Natural killer cell (primary cell): ENCODE measurements around the gene CLDN1. TPM values are rescaled to one million over a fixed set of nuclear protein-coding genes. Genes with fewer than 3 reads are reported as not detected.

Experiments
- ATAC-seq, 3 donors: fragments of 150-1000 bp in 2 of 3; fragments of 200-7000 bp in 1 of 3; cut with Tn5 transposase; 1 replicate in 1 of 3; 2 replicates in 2 of 3; pipeline ENCODE4 v1.10.0; 2021; ENCODE audit warnings: mild to moderate bottlenecking in 2 of 3, moderate library complexity in 2 of 3
- DNase-seq, 2 donors: peaks; one replicate each; pipeline versions ENCODE4 v3.0.0 to v3.0.0-alpha.2; 2013 to 2021; ENCODE audit warnings: mixed read lengths in 1 of 2
- H3K27ac ChIP-seq: one replicate; pipeline ENCODE4 v1.5.1; 2013; ENCODE audit warnings: mild to moderate bottlenecking, low read length
- H3K27me3 ChIP-seq: one replicate; pipeline ENCODE4 v1.6.1; 2013; ENCODE audit warnings: low read length; ENCODE audit not compliant: control insufficient read depth, insufficient read depth
- H3K36me3 ChIP-seq: one replicate; pipeline ENCODE4 v1.6.1; 2013; ENCODE audit warnings: low read length; ENCODE audit not compliant: control insufficient read depth, insufficient read depth
- H3K4me1 ChIP-seq: one replicate; pipeline ENCODE4 v1.6.1; 2013; ENCODE audit warnings: low read length; ENCODE audit not compliant: control insufficient read depth, insufficient read depth
- H3K4me3 ChIP-seq: one replicate; pipeline ENCODE4 v1.5.1; 2013; ENCODE audit warnings: low read length
- H3K9me3 ChIP-seq: one replicate; pipeline ENCODE4 v1.6.1; 2013; ENCODE audit warnings: low read length; ENCODE audit not compliant: control insufficient read depth, insufficient read depth
- H3K27ac Mint-ChIP-seq, 2 donors: one replicate each; pipeline ENCODE4 v1.8.0; 2022; ENCODE audit warnings: mild to moderate bottlenecking in 2 of 2, mixed read lengths in 2 of 2, moderate library complexity in 1 of 2
- H3K27me3 Mint-ChIP-seq, 2 donors: one replicate each; pipeline ENCODE4 v1.8.0; 2022; ENCODE audit warnings: low read depth in 2 of 2, mixed read lengths in 2 of 2
- H3K36me3 Mint-ChIP-seq: one replicate; pipeline ENCODE4 v1.8.0; 2022; ENCODE audit warnings: mixed read lengths
- H3K4me1 Mint-ChIP-seq, 2 donors: one replicate each; pipeline ENCODE4 v1.8.0; 2022; ENCODE audit warnings: mixed read lengths in 2 of 2
- H3K4me3 Mint-ChIP-seq: one replicate; pipeline ENCODE4 v1.8.0; 2022; ENCODE audit warnings: mild to moderate bottlenecking, moderate library complexity, mixed read lengths
- H3K9me3 Mint-ChIP-seq, 2 donors: one replicate each; pipeline ENCODE4 v1.8.0; 2022; ENCODE audit warnings: mixed read lengths in 2 of 2
- WGBS: methylation state at CpG from one replicate; pipeline ENCODE4 v1.1.7; 2013; ENCODE audit warnings: missing lambda C conversion rate; ENCODE audit not compliant: insufficient coverage; 5-methylcytosine and 5-hydroxymethylcytosine counted together
- intact Hi-C: fragments of 100-400 bp; cut with micrococcal nuclease; formaldehyde crosslinking; loops from one replicate; pipeline ENCODE4 v1.14.2; 2022
- total RNA-seq, 4 donors: library from RNA; stranded (reverse); fragments of 120-200 nt in 1 of 4; gene quantifications; one replicate each; pipeline versions ENCODE4 v1.2.3 to v1.2.4, GENCODE V29; 2013 to 2022
- TF ChIP-seq, protein P1 (sequence below): fragments of 200-600 bp; IDR thresholded peaks from one replicate; pipeline ENCODE4 v1.8.0; 2022; ENCODE audit warnings: antibody characterized with exemption

The CLDN1 gene
- total RNA-seq, 3 donors from 2014 or later (not counting 1 experiment from before 2014, with no cell fraction given), result not detected

DNA sequence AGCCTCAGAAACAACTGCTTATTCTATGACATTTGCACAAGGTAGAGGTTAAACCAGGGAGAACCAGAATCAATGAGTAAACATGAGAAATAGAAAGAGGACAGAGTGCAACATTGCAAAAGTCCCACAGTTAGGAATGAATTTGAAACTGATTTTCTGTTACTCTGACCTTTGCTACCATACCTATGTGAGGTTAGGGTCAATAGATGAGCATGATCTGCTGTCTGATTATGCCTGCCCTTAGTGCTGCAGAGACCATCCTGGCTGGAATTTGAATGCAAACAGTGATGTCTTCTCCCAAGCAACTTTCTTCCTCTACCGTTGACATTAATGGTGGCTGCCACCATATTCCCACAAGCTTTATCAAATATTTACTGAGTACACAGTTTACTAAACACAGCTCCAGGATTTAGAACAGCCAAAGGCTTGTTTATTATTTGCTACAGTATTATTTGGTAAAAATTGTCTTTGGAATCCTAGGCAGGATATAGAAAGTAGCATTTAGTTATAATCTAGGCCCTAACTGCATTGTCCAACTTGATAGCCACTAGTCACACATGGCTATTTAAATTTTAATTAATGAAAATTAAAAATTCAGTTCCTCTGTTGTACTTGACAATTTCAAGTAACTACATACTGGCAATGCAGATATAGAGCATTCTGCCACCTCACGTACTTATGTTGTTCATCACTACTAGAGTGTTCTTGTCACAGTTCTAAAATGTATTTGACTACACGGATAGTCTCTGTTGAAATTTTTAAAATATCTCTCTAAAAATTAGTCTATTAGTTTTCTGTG, 8.9 kb upstream of the CLDN1 start:
- intact Hi-C loops, result no loop called here
- WGBS, result 73% methylated on average over 2 of the region's 3 CpGs
- Mint-ChIP-seq H3K27me3 (peaks cover 0 to 4% of the 10 kb centered on the region in 2 donors), H3K4me3 (no peak overlapping the region), H3K36me3 (no peaks in the 10 kb centered on the region), H3K27ac (no peak overlapping the region), H3K9me3 (peaks cover 0 to 6% of the 10 kb centered on the region in 2 donors), H3K4me1 (no peaks in the 10 kb centered on the region)
- DNase-seq (no peak), ATAC-seq (no peak)
- H3K4me3 ChIP-seq, result no peak overlapping the region
- TF ChIP-seq, protein P1, sequence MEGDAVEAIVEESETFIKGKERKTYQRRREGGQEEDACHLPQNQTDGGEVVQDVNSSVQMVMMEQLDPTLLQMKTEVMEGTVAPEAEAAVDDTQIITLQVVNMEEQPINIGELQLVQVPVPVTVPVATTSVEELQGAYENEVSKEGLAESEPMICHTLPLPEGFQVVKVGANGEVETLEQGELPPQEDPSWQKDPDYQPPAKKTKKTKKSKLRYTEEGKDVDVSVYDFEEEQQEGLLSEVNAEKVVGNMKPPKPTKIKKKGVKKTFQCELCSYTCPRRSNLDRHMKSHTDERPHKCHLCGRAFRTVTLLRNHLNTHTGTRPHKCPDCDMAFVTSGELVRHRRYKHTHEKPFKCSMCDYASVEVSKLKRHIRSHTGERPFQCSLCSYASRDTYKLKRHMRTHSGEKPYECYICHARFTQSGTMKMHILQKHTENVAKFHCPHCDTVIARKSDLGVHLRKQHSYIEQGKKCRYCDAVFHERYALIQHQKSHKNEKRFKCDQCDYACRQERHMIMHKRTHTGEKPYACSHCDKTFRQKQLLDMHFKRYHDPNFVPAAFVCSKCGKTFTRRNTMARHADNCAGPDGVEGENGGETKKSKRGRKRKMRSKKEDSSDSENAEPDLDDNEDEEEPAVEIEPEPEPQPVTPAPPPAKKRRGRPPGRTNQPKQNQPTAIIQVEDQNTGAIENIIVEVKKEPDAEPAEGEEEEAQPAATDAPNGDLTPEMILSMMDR, result no peak
- no peaks in the 10 kb centered on the region for H3K4me1 ChIP-seq
- H3K36me3 ChIP-seq, result no peaks in the 10 kb centered on the region
- H3K27ac ChIP-seq, result no peak overlapping the region
- H3K27me3 ChIP-seq, result no peaks in the 10 kb centered on the region
- H3K9me3 ChIP-seq, result no peaks in the 10 kb centered on the region

DNA sequence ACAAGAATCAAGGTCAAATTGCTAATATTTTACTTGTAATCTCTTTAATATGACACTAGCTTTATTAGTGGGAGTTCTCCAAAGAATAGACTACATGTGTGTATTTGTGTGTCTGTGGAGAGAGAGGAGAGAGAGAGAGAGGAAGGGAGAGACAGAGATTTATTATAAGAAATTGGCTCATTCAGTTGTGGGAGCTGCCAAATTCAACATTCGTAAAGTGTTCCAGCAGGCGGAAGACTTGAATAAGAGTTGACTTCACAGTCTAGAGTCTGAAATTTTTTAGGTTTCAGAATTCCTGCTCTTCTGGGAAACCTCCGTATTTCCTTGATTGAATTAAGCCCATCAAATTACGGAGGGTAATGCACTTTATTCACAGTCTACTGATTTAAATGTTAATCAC, 4.7 kb upstream of the CLDN1 start:
- no peak overlapping the region for H3K27ac Mint-ChIP-seq
- no peak overlapping the region for H3K4me3 Mint-ChIP-seq
- DNase-seq, result no peak
- Histone ChIP-seq H3K4me3 (no peak overlapping the region), H3K36me3 (no peaks in the 10 kb centered on the region), H3K27me3 (peaks cover 6% of the 10 kb centered on the region), H3K4me1 (peaks cover 4% of the 10 kb centered on the region), H3K9me3 (no peaks in the 10 kb centered on the region), H3K27ac (no peak overlapping the region)
- H3K4me1 Mint-ChIP-seq, result peaks cover 7 to 9% of the 10 kb centered on the region in 2 donors
- intact Hi-C loops, result no loop called here
- peaks cover 14 to 18% of the 10 kb centered on the region in 2 donors for H3K27me3 Mint-ChIP-seq
- TF ChIP-seq, protein P1, result no peak
- H3K9me3 Mint-ChIP-seq, result peaks cover 0 to 2% of the 10 kb centered on the region in 2 donors
- ATAC-seq, result no peak
- WGBS, result 83% methylated on average over 4 of the region's 4 CpGs
- H3K36me3 Mint-ChIP-seq, result no peaks in the 10 kb centered on the region

DNA sequence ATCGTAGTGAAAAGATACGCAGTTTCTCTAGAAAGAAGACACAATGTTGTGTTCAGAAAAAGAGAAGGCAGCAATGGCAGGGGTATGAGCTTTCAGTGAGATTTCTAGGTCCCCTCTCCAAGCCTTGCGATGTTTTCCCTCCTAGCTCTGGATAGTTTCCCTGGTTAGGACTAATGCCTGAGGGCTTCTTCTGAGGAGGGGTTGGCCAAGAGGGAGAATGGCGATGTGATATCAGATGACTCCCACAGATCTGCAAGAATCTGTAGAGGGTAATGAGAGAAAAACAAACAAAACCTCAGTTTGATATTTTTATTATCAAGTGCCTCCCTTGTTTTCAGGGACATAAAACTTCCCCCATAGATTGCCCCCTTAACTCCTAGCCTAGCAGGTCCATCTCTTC, 4.1 kb upstream of the CLDN1 start:
- peaks cover 7 to 15% of the 10 kb centered on the region in 2 donors for H3K4me1 Mint-ChIP-seq
- TF ChIP-seq, protein P1, result no peak
- peaks cover 20 to 23% of the 10 kb centered on the region in 2 donors for H3K27me3 Mint-ChIP-seq
- H3K27me3 ChIP-seq, result peaks cover 10% of the 10 kb centered on the region
- DNase-seq, result no peak
- intact Hi-C loops, result no loop called here
- H3K27ac ChIP-seq, result no peak overlapping the region
- H3K9me3 ChIP-seq, result no peaks in the 10 kb centered on the region
- no peak for ATAC-seq
- H3K4me3 Mint-ChIP-seq, result no peak overlapping the region
- H3K36me3 Mint-ChIP-seq, result no peaks in the 10 kb centered on the region
- no peaks in the 10 kb centered on the region for H3K9me3 Mint-ChIP-seq
- no peak overlapping the region for H3K27ac Mint-ChIP-seq
- no peaks in the 10 kb centered on the region for H3K36me3 ChIP-seq
- peaks cover 6% of the 10 kb centered on the region for H3K4me1 ChIP-seq
- 92% methylated on average over 4 of the region's 4 CpGs for WGBS
- no peak overlapping the region for H3K4me3 ChIP-seq
